ENCODE measurements around the gene BIRC7.

DNA sequence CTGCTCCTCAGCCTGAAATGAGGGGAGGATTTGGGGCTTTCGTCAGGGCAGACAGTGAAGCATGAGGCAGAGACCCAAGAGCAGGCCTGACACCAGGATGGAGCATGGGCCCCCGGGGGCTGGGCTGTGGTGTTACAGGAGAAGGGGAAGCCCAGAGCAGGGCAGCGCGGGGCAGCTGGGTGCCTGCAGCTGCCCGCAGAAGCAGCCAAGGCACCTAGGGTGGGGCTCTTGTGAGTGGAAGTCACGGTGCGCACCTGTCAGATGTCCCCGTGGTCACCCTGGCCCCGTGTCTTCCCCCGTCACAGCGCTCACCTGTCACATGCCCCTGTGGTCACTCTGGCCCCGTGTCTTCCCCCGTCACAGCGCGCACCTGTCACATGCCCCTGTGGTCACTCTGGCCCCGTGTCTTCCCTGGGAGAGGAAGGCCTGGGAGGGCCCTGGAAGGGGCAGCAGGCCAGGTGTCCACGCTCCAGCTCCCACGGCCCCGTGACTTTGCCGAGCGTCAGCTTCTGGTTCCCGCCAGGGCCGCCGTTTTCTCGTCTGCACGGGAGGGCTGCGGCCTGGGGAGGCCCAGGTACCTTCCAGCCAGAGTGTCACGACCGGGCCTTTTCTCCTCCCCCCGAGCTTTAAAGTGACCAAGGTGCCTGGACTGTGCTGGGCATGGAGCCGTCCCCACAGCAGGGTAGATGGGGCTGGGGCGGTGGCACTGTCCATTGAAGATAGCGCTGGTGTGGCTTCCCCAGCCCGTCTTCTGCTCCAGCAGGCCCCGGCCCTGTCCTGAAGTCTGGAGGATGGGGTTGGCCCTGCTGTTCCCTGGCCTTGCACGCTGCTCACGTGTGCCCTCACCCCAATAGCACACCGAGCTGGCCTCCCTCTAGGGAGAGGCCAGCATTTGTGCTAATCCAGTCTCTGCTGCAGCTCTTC lies 46.3 kb downstream of the BIRC7 start:
- TF ChIP-seq, protein P1, sequence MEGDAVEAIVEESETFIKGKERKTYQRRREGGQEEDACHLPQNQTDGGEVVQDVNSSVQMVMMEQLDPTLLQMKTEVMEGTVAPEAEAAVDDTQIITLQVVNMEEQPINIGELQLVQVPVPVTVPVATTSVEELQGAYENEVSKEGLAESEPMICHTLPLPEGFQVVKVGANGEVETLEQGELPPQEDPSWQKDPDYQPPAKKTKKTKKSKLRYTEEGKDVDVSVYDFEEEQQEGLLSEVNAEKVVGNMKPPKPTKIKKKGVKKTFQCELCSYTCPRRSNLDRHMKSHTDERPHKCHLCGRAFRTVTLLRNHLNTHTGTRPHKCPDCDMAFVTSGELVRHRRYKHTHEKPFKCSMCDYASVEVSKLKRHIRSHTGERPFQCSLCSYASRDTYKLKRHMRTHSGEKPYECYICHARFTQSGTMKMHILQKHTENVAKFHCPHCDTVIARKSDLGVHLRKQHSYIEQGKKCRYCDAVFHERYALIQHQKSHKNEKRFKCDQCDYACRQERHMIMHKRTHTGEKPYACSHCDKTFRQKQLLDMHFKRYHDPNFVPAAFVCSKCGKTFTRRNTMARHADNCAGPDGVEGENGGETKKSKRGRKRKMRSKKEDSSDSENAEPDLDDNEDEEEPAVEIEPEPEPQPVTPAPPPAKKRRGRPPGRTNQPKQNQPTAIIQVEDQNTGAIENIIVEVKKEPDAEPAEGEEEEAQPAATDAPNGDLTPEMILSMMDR (conservative IDR thresholded peaks at IDR 0.05; ENCODE audit: low read length): no peak
- no peak for TF ChIP-seq EZH2phosphoT487 (IDR thresholded peaks at IDR 0.05; ENCODE audit: borderline replicate concordance, low read depth, low read length)

Measured in OCI-LY7 (cell line).